ENCODE measurements around the gene EIF5. TPM values are rescaled to one million over a fixed set of nuclear protein-coding genes. Genes with fewer than 3 reads are reported as not detected.
A peak's percentile ranks its signal among the peaks of the same experiment; 100 is the strongest.

EIF5 gene
- total and polyA plus RNA-seq, 2 of the 4 experiments (the other 2 are of a cell fraction) = 181 to 241 TPM

DNA sequence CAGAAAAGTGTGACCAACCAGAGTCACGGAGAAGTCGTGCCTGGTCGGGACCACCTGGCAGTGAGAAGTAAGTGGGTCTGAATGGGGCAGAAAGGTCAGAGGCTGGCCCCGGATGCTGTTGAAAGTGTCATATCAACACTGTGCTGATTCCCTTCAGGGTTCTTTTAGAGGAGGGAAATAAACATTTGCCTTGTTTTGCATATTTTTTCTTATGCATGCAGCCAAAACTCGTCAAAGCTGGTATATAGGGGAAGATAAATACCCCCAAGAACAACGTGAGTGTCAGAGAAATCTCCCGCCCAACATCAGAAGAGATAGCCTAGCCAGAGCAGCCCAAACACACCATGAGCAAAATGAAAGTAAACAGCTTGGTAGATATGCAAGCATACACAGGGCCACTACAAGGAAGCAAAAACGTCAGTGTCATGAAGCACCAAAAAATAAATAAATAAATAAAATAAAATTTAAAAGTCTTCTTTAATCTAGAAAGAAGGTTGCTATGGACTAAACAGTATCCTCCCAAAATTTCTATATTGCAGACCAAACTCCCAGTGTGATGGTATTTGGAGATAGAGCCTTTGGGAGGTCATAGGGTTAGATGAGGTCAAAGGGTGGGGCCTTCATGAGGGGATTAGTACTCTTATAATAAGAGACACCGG, 22.1 kb downstream of the EIF5 start:
- H3K9me3 ChIP-seq (ENCODE audit: control insufficient read depth, insufficient read depth, low read length) = no peaks in the 10 kb centered on the region
- no peaks in the 10 kb centered on the region for H3K27me3 ChIP-seq (ENCODE audit: control insufficient read depth, insufficient read depth, low read length)
- peak overlapping the region; percentile 23 for H4K91ac ChIP-seq (ENCODE audit: insufficient read depth, low read depth, low read length)
- POLR2A ChIA-PET (ENCODE audit: unreplicated experiment) = no interaction called here
- BruUV-seq (replicated peaks) = no TSS peak
- DNase-seq = no peak
- ATAC-seq (ENCODE audit: low read depth) = peak; percentile 69
- peak overlapping the region in 1 of 2 experiments; percentile 49; a peak in 2 of 4 replicates for H4K8ac ChIP-seq (ENCODE audit: low read depth in 2 of 2, low read length in 2 of 2)
- 0 out of 2 replicates have a peak overlapping the region, but pooled peaks have one; percentile 29 for H3K23ac ChIP-seq (ENCODE audit: low read depth, low read length)
- dilution Hi-C loops (cut with HindIII; ENCODE audit: low sequenced_read_pairs, unreplicated experiment) = no loop called here
- H2BK5ac ChIP-seq (ENCODE audit: low read depth, low read length, poor library complexity, severe bottlenecking) = no peak overlapping the region
- no peak overlapping the region for H3K9ac ChIP-seq (ENCODE audit: low read depth, low read length)
- H3K79me1 ChIP-seq (ENCODE audit: low read depth in 1 of 2, low read length in 2 of 2) = no peaks in the 10 kb centered on the region; a peak in 1 of 4 replicates
- H2BK120ac ChIP-seq (ENCODE audit: low read depth, low read length) = peak overlapping the region; percentile 68
- H3K18ac ChIP-seq (ENCODE audit: low read depth, low read length) = peak overlapping the region; percentile 20; the same call in 1 of the 2 replicates
- no peaks in the 10 kb centered on the region for H3K36me3 ChIP-seq (ENCODE audit: control insufficient read depth, insufficient read depth, low read length)
- peak overlapping the region; percentile 77 for H2AK9ac ChIP-seq (replicated peaks; ENCODE audit: low read depth, low read length, poor library complexity)
- peak overlapping the region; percentile 66 for H2BK20ac ChIP-seq (ENCODE audit: low read depth, low read length)
- TF ChIP-seq MAFK (IDR thresholded peaks at IDR 0.05; ENCODE audit: low read depth, low read length) (no peak), POLR2A (IDR thresholded peaks at IDR 0.05; ENCODE audit: low read depth, low read length) (no peak), MXI1 (IDR thresholded peaks at IDR 0.05; ENCODE audit: borderline replicate concordance, low read depth, low read length) (no peak), CTCF (conservative IDR thresholded peaks at IDR 0.05; ENCODE audit: low read depth, low read length) (no peak), RFX5 (IDR thresholded peaks at IDR 0.05; ENCODE audit: low read depth, low read length) (no peak), RAD21 (IDR thresholded peaks at IDR 0.05; ENCODE audit: low read length) (no peak), CHD1 (IDR thresholded peaks at IDR 0.05; ENCODE audit: low read depth, low read length) (no peak), FOS (IDR thresholded peaks at IDR 0.05; ENCODE audit: low read depth, low read length) (no peak), NFE2L2 (IDR thresholded peaks at IDR 0.05; ENCODE audit: low read depth, low read length) (no peak), SMC3 (IDR thresholded peaks at IDR 0.05; ENCODE audit: low read depth, low read length) (no peak), MAZ (IDR thresholded peaks at IDR 0.05; ENCODE audit: borderline replicate concordance, low read depth, low read length) (no peak), CEBPB (IDR thresholded peaks at IDR 0.05; ENCODE audit: low read depth, low read length) (no peak), BHLHE40 (IDR thresholded peaks at IDR 0.05; ENCODE audit: low read depth, low read length) (no peak)
- TF ChIP-seq, protein P1, sequence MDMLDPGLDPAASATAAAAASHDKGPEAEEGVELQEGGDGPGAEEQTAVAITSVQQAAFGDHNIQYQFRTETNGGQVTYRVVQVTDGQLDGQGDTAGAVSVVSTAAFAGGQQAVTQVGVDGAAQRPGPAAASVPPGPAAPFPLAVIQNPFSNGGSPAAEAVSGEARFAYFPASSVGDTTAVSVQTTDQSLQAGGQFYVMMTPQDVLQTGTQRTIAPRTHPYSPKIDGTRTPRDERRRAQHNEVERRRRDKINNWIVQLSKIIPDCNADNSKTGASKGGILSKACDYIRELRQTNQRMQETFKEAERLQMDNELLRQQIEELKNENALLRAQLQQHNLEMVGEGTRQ (IDR thresholded peaks at IDR 0.05; ENCODE audit: low read depth, low read length) = no peak
- TF ChIP-seq, protein P2, sequence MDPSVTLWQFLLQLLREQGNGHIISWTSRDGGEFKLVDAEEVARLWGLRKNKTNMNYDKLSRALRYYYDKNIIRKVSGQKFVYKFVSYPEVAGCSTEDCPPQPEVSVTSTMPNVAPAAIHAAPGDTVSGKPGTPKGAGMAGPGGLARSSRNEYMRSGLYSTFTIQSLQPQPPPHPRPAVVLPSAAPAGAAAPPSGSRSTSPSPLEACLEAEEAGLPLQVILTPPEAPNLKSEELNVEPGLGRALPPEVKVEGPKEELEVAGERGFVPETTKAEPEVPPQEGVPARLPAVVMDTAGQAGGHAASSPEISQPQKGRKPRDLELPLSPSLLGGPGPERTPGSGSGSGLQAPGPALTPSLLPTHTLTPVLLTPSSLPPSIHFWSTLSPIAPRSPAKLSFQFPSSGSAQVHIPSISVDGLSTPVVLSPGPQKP (IDR thresholded peaks at IDR 0.05; ENCODE audit: borderline replicate concordance, low read depth, low read length) = no peak
- H4K5ac ChIP-seq (ENCODE audit: low read depth, low read length) = peak overlapping the region; percentile 50
- H3K9me1 ChIP-seq (ENCODE audit: insufficient read depth, low read length) = peaks cover 15% of the 10 kb centered on the region
- peak overlapping the region; percentile 78 for H2AK5ac ChIP-seq (ENCODE audit: low read depth, low read length)
- in situ Hi-C loops (cut with MboI; ENCODE audit: low sequenced_read_pairs) = no loop called here
- no peaks in the 10 kb centered on the region for H4K20me1 ChIP-seq (ENCODE audit: insufficient read depth, low read length)
- CTCF ChIA-PET = interaction anchor here (0.5 to 0.6 kb wide), 2 partner anchors 11 to 144 kb away, joined by 3 read pairs; no protein-coding TSS in a partner anchor
- H2BK15ac ChIP-seq (ENCODE audit: low read depth, low read length) = peak overlapping the region; percentile 20; the same call in 1 of the 3 replicates
- no peak overlapping the region for H3K56ac ChIP-seq (ENCODE audit: extremely low read depth, insufficient read depth, low read length)
- H2AFZ ChIP-seq (replicated peaks; ENCODE audit: low read length, poor library complexity) = peak overlapping the region; percentile 85
- peak overlapping the region; percentile 72; the same call in 1 of the 2 replicates for H3K14ac ChIP-seq (replicated peaks; ENCODE audit: low read depth, low read length)
- no peak overlapping the region for H3K4me3 ChIP-seq (ENCODE audit: insufficient read depth, low read depth, low read length)
- no peak overlapping the region for H3K27ac ChIP-seq (ENCODE audit: insufficient read depth, low read length)
- H3K4me1 ChIP-seq (ENCODE audit: control insufficient read depth, insufficient read depth, low read length) = peaks cover 3% of the 10 kb centered on the region; the same call in 1 of the 2 replicates
- peak overlapping the region; percentile 71 for H3K4ac ChIP-seq (ENCODE audit: low read depth, low read length)
- H3K4me2 ChIP-seq (ENCODE audit: low read depth, low read length) = peak overlapping the region; percentile 72; the same call in 1 of the 2 replicates
- 75% methylated on average over 3 of the region's 9 CpGs; no CpG with 5 or more reads in 1 of the 2 experiments for WGBS, 2 experiments (ENCODE audit: extremely low coverage in 2 of 2, insufficient read length in 1 of 2)
- intact Hi-C loops (cut with micrococcal nuclease) = no loop called here
